ENCODE results near the gene DNM3. TPM values are rescaled to one million over a fixed set of nuclear protein-coding genes. Genes with fewer than 3 reads are reported as not detected.
A peak's percentile ranks its signal among the peaks of the same experiment; 100 is the strongest.
"Not testable (repeated sequence)": the region's sequence is repeated elsewhere in the genome, so short reads cannot be mapped to it uniquely, and the experiment has no call there.

Gene DNM3
- total RNA-seq, 1 donor from 2014 or later, result 1.6 TPM

DNA sequence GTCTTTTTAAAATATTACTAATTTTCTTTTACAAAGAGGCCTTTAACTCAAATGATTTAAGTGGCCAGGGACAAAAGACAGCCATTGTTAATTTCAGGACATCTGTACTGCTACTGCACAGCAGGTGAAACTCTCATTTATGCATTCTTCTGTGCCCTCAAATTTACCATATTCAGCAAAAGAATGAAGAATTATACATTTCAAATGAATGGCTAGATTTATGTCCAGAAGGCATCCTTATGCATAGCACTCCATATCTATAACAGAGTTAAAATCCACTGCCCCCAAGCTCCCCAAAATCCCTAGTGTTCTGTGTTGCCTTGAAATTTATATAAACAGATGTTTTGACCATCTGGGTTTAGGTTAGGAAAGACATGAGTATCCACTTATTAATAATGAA lies 202.6 kb downstream of the DNM3 start:
- ATAC-seq, result no peak

DNA sequence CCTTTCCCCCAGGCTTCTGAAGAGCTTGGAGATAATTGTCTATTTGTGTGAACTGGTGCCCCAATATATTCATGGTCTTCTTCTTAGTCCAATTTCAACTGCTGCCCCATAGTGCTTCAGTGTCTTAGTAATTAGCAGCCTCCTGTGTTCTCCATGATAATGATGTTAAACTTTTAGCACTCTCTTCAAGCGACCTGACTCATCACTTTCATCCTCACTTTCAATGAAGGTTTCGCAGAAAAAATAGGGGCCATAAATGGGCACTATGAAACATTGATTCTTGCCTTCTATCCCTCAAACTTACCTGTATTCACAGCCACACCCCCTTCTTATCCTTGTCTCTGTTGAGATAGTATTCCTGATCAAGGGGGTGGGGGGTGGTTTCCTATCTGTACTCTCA lies 210.6 kb downstream of the DNM3 start:
- no peak for ATAC-seq

DNA sequence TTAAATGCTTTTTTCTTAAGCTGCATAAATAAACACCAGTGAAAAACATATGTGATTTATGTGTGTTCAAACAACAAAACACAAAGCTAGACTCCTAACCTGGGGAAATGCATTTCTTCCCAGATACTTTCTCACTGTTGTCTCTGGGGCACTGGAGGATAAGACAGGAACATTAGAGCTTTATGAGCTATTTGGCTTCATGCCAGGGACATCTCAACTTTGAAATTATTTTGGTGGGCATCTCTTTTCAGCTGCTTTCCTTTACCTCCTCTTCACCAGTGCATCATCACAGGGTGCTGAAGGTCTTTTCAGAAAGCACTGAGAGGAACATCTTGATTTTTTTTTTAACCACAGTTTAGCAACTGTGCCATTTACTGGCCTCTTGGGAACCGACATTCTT lies 212.9 kb downstream of the DNM3 start:
- no peak for ATAC-seq

DNA sequence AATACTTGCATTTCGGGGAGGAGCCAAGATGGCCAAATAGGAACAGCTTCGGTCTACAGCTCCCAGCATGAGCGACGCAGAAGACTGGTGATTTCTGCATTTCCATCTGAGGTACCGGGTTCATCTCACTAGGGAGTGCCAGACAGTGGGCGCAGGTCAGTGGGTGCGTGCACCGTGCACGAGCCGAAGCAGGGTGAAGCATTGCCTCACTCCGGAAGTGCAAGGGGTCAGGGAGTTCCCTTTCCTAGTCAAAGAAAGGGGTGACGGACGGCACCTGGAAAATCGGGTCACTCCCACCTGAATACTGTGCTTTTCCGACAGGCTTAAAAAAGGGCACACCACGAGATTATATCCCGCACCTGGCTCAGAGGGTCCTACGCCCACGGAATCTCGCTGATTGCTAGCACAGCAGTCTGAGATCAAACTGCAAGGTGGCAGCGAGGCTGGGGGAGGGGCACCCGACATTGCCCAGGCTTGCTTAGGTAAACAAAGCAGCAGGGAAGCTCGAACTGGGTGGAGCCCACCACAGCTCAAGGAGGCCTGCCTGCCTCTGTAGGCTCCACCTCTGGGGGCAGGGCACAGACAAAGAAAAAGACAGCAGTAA lies 214.6 kb downstream of the DNM3 start:
- ATAC-seq, result not testable (repeated sequence)

DNA sequence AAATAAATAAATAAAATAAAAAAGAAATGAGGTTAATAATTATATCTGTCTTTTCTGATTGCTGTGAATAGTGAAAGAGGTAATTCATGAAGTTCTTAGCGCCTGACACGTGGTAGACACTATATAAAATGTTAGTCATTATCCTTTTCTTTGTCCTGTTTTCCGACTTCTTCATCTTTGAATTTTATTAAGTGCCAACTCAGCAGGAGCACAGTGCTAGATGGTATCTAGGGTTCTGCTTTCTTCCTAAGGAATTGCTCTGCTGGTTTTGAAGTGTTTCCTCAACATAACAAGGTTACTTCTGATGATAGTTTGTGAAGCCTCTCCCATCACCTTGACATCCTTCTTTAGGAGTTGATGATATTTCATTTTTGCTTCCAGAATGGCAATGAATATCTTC lies 227.0 kb downstream of the DNM3 start:
- ATAC-seq, result no peak

DNA sequence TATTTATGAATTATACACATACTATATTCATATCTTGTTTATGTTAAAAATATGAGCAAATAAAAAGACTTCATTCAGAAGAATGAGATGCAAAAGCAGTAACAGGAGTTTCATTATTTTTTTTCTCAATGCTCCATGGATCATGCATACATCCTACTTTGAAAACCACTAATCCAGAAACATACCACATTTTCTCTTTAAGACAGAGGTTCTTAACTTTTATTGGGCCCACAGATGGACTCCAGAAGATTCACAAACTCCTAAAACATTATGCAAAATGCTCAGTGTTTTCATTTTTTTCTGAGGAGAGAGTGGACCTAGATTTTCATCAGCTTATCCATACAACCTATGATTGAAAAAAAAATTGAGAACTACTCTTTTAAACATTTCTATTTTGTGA lies 227.8 kb downstream of the DNM3 start:
- ATAC-seq, result no peak

DNA sequence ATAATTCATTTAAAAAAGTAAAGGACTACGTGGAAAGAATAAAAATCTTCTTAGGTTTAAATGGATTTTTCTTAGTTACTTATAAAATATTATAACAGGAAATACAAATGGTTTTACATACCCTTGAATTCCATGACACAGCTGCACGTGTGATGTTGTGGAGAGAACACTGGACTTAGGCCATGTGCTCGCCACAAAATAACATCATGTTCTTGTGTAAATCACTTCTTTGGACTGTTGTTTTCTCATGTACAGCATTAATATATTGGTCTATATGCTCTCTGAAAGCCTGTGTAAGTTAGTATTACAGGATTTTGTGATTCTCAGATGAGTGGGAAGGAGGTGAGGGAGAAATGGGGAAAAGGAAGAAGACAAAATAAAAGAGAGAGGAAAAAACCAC lies 228.2 kb downstream of the DNM3 start:
- ATAC-seq, result no peak

DNA sequence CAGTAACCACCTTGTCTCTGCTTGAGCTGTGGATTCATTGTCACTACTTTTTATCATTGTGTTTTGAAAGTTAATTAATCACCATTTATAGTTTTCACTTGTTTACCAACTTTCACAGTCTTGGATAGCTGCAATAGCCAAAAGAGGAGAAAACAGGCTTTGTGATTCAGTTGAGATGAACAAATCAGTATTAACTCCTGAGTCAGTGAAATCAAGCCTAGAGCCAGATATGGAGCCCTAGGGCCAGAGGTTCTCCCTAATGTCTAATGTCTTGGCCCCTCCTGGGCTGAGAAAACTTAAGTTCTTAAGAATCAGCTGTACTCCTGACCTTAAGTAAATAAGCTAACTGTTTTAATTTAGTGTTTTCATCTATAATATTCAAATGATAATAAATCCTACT lies 228.8 kb downstream of the DNM3 start:
- no peak for ATAC-seq

DNA sequence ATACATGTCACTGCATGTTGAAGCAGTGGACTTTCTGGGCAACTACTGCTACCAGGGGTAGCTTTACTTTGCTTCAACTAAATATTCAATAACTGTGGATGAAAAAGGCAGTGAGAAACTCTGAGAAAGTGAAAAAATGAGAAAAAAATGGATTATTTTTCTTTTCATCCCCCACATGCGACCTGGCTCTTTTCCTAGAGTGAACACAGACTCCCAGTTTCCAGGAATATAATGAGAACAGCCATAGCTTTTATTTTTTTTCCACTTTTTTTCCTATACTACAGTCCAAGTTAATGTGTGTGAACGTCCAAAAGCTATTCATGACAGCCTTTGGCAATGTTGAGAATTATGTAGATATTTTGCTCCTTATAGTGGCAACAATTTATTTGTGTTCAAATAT lies 230.4 kb downstream of the DNM3 start:
- no peak for ATAC-seq

DNA sequence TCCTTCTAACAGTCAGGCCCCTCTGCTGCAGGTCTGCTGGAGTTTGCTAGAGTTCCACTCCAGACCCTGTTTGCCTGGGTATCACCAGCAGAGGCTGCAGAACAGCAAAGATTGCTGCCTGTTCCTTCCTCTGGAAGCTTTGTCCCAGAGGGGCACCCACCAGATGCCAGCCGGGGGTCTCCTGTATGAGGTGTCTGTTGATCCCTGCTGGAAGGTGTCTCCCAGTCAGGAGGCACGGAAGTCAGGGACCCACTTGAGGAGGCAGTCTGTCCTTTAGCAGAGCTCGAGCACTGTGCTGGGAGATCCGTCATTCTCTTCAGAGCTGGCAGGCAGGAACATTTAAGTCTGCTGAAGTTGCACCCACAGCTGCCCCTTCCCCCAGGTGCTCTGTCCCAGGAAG lies 238.6 kb downstream of the DNM3 start:
- ATAC-seq, result not testable (repeated sequence)

DNA sequence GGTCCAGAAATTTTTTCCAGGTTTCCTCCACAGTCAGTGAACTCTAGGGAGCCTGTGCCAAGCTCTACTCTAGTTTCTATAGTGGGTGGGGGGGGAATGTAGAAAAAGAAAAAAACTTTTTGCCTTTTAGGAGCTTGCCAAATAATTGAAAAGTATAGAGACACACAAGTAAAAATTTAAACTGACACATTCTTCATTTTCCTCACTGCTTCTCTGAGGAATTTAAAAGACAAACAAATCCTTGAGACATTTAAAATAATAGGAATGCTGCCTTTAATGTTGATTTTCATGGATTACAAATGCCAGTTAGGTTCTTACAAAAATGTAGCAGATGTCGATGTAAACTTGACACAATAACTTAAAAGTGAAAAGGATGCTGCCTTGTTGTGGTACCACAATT lies 241.9 kb downstream of the DNM3 start:
- no peak for ATAC-seq

DNA sequence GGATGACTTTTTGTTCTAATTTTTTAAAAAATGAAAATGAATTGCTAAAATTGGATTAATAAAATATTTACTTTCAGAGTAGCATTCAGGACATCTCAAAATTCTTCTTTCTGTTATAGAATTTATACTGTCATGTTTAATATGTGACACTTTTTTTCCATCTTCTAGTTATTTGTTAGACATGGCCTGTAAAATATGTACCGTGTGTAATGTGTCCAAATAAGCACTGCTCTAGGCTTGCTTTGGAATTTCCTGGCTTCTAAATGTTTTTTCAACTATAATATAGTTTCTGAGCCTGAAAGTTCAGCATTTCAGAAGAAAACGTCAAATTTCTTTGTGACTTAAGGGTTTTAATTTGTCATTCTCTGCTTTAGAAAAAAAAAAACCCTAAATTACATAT lies 243.6 kb downstream of the DNM3 start:
- no peak for ATAC-seq

DNA sequence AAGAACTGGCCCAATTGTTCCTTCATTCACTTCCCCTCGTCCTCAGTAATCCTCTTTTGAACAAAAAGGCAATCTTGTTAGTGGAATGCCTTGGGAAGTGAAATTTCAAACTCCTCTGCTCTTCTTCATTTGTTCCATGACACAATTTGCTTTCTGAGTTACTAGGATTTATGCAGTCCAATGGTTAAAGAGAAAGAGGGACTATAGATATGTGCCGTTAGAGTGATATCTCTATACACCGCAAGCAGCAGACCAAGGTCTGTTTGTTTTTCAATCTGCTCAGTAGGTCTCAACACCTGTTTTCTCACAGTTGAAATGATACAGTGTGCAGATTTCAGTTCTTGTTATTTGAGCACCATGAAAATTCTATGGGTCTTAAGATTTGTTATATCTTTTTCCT lies 244.0 kb downstream of the DNM3 start:
- no peak for ATAC-seq

DNA sequence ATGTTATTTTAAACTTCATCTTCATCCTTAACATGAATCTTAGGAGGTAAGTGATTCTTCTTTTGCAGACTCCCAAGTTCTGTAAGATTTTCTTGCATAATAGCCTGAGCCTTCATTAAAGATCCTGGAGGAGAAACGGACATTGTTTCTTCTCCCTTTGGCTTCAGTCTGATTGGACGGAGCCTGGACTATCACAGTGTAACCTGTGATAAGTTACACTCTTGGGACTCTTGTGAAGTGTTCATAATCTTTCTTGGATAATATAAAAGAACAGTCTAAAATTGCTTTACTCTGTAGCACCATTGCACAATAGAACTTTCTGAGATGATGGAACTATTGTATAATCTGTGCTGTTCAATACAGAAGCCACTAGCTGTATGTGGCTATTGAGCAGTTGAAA lies 244.8 kb downstream of the DNM3 start:
- no peak for ATAC-seq

DNA sequence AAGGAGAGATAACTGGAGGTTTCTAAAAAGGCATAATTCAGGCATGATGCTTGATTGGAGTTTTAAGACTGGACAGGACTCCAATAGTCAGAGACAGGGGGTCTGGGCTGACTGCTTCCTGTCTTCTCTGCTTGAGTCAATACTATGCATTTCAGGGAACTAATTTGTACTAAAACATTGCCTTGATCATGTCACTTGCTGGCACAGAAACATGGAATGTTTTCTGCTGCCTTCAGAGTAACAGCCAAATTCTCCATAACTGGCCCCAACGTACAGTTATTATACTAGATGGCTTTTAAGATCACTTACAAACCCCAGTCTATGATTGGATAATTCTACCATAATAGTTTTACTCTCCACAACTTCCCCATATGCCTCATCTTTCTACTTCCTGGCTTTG lies 247.0 kb downstream of the DNM3 start:
- no peak for ATAC-seq

DNA sequence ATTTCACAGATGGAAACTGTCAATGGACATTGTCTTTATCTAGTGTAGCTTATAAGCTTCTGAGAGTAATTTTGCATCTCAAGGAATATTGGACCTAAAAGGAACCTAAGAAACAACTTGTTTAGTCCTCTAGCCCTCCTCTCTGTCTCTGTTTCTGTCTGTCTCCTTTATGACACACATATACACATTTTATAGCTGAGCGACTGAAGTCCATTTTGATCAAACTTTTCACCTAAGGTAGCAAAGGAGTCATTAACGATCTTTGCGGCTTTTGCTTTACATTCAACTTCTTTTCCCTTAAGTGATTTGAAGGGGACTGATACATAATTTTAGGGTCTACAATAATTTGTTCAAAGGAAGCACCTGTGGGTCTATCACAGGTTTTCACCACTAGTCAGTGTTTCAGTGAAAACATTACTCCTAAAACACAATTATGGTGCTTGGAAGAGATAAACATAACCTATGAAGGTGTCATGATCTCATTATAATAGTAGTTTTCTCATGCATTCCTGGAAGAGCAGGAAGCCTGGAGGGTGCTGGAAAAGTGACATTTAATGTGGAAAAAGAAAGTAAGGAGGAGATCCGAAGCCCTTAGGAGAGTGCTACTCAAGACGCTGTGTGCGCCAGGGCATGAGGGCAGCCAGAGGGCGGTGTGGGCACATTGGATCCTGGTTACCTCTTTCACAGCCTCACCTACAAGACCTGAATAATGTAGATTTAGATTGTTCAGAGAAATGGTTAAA lies 248.6 kb downstream of the DNM3 start:
- ATAC-seq, result peak; percentile 70

DNA sequence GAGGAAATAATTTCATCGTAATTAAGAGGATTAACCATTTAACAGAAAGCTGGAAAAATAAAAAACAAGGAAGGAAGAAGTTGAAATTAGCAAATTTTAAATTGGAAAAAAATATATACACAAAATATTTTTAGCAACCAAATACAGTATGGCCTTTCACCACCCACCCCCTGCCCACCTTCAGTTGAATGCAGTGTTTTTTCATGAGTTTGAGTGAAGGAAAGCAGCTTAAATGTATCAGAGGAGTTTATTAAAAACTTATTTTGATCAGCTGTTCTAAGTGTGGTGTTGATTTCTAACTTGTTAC lies 249.2 kb downstream of the DNM3 start:
- no peak for ATAC-seq

DNA sequence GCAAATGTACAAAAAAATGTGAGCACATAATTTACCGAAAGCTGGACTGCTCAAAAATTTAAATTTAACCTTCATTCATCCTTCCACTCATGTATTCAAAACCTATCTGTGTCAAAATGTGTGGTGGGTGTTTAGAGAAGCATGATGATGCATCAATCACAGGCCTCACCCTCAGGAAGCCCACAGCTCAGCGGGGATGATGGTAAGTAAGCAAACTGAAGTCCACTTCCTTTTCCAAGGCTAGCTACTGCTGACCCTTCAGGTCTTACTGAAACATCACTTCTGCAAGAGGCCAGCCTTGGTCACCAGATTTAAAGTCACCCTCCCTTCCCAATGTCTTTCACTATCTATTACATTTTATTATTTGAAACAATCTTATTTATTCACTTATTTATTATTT lies 254.5 kb downstream of the DNM3 start:
- ATAC-seq, result no peak

DNA sequence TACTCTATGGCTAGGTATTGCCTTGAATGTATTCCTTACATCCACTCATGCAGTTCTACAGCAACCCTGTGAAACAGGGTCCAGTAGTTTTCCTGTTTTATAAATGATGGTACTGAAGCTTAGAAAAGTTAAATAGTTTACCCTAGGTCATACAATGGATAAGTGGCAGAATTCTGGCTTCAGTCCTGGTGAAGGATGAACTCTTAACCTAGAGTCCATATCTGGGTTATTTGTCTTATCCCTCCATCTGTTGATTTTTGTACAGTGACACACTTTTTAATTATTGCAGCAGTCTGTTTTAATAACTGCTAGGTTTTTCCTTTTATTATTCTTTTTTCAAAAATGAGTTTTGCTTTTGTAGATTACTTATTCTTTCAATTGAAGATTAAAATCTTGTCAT lies 263.9 kb downstream of the DNM3 start:
- no peak for ATAC-seq

DNA sequence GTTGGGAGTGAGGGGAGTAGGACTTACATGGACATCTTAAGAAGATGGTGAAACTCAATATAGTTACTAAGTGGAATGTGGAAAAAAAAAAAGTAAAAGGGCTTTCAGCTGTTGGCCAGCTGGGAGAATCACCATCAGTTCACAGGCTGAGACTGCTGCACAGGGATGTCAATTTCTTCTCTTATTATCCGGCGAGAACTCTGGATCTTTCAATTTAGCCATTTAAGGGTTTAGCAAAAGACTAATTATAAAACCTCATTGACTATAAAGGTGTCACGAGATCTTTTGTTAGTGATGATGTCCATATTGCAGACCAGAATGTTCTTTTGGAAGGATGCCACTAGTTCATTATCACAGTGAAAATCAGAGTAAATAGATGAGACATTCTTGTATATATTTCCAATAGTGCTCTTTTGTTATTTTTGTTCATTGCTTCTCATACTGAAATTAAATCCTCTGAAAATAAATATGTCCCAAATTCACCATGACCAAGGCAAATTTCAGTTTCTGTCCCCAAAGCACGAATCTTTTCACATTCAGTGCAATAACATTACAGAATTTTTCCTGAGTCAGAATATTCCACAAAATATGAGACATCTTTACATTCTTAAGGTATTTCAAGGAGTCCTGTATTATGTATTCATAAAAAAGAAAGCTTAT lies 266.1 kb downstream of the DNM3 start:
- ATAC-seq, result no peak

DNA sequence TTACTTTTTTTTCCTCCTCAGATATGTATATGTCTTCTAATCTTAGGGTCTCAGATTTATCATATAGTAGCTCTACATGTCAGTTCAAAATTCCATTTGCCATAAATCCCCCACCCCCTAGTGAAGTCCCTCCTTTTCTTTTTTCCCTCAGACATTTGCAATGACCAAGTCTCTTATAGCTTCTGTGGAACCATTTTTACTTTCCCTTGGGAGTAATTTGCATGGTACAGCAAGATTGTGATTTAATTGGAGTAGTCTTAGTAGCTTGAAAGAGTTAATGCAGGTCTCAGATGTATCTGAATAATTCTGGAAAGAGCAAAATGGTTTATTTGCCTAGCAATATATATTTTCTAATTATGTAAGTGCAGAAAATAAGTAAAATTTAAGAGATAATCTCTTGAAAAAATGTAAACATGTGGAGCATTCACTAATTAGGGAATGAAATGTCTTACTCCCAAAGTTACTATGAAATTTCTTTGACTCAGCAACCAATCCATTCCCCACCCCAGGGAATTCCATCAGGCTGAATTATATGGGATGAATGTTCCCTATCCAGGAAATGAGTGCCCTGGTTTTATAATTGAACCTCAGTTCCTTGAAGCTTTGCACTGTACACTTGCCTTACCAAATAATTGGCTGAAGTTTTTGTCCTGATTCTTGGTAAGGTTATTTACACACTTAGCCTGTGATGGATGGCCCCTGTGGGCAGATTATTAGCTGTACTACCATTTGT lies 267.0 kb downstream of the DNM3 start:
- no peak for ATAC-seq

DNA sequence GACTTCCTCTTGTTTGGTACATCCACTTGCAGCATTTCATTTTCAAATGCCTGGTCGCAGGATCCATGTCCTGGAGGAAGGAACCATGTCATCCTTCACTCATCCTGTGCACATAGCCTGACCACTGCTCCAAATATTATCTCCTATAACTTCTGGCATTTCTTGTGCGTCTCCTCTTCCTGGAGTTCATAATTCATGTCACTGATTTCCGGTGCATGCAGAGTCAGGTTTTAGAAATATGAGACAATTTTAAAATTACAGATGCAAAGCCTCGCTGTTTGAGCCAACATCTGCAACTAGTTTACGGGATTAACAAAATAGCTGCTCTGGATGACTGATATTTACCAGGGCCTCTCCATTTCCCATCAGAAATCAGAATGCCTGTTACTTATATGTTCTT lies 268.1 kb downstream of the DNM3 start:
- ATAC-seq, result no peak

DNA sequence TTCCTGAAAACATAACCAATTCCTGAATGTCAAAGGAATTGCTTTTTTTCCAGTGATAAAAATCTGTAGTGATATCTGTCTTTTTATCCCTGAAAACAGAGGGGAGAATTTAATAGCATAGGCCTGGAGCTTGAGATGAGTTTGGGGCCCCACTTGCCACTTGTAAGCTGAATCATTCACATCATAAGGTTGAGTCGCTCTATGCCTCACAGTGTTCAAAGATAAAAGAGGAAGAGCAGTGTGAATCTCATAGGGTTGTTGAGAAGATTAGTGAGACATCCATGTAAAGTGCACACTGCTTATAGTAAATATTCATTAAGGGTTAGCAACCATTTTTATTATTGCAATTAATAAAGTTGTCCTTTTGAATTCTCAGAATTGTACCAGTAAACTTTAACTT lies 271.3 kb downstream of the DNM3 start:
- no peak for ATAC-seq

DNA sequence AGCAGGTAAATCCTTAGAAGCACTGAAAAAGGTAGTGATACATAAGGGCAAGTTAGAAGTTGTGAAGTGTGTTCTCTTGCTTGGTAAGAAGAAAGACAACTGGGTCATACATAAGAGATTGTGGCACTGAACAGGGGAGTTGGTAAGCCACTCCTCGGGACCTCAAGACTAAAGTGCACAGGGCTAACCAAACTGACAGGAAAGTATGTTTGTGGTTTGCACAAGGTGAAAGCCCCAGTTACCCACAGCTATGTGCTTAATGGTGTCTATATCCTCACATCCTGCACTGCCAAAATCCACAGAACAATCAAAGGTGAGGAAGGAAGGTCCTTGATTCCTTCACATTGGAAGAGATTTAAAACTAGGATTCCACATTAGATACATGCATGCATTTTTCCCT lies 276.5 kb downstream of the DNM3 start:
- peak; percentile 37 for ATAC-seq
